Thyroid gland (tissue), 4 donors: ENCODE data around the gene RNU1-1.
"Not testable (repeated sequence)": the region's sequence is repeated elsewhere in the genome, so short reads cannot be mapped to it uniquely, and the experiment has no call there.

Experiments used
- CTCF ChIP-seq, 6 experiments: fragments of 200-600 bp in 3 of 6; fragments of 450-650 bp in 3 of 6; sonication (generic) in 3 of 6; IDR thresholded peaks; one replicate each; pipeline ENCODE4 v1.5.1; 2016 to 2019; ENCODE audit warnings: antibody characterized with exemption in 6 of 6, mild to moderate bottlenecking in 2 of 6, inconsistent platforms in 1 of 6, moderate library complexity in 1 of 6
- POLR2A ChIP-seq, 2 donors: fragments of 450-650 bp; IDR thresholded peaks; one replicate each; pipeline ENCODE4 v1.6.1; 2017; ENCODE audit warnings: antibody characterized with exemption in 2 of 2, mild to moderate bottlenecking in 2 of 2, moderate library complexity in 1 of 2

GRCh38 chr1:16521679-16522078, 7.6 kb upstream of the RNU1-1 start:
- TF ChIP-seq CTCF, POLR2A (IDR thresholded peaks at IDR 0.05): not testable (repeated sequence)
